ENCODE measurements around the gene WDFY2. TPM values are rescaled to one million over a fixed set of nuclear protein-coding genes. Genes with fewer than 3 reads are reported as not detected.

Gene WDFY2
- total and polyA plus RNA-seq, 5 experiments from 2014 or later, result 3.8 to 24.8 (median 4.4) TPM

DNA sequence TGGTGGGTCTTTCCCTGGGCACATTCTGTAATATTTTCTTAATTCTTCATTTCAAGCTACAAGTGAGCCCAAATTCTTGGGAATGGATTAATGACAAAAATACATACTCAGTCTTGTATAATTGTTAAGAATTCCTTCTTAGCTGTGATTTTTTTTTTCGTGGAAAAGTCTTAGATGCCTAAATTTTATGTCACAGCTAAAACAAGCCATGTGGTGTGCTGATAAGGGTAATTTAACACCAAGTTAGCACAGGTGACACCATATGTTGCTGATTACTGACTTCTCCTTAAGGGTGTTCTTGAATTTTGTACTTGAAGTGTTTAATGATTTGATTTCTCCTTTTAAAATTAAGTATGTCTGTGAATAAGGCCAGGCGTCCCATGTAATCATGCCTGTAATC, 29.3 kb downstream of the WDFY2 start:
- Mint-ChIP-seq H3K27me3 (no peaks in the 10 kb centered on the region), H3K9me3 (no peaks in the 10 kb centered on the region), H3K4me1 (peaks cover 6 to 52% (median 17%) of the 10 kb centered on the region in 4 donors), H3K36me3 (peaks cover 0 to 2% (median 0%) of the 10 kb centered on the region in 3 donors), H3K27ac (peak overlapping the region in 5 of 10 donors; percentile 40 to 97 (median 70)), H3K4me3 (peak overlapping the region in 1 of 10 donors; percentile 4)
- POLR2A ChIA-PET, result interaction anchor here (2.6 kb wide), 1 partner anchor 160 kb away, joined by 25 read pairs; the partner anchor contains the start of gene INTS6
- ATAC-seq (no peak), DNase-seq (no peak)

DNA sequence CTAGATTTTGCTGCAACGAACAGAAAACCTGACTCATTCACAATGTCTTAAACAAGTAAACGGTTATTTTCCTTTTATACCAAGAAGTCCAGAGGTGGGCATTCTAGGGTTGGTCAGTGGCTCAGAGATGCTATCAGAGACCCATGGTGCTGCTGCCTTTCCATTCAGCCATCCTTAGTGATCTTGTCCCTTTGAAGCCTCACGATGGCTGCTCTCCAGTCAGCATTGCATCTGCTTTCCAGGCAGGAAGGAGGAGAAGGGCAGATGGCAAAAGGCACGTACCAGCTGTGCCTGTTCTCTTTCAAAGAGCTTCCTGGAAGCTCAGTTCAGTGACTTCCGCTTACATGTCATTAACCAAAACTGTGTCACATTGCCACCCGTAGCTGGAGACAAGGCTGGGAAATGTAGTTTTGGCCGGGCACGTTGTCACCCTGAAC, 30.1 kb downstream of the WDFY2 start:
- ATAC-seq (peak; percentile 93 to 98), DNase-seq (peak in 9 of 10 donors; percentile 7 to 67 (median 44))
- no peaks in the 10 kb centered on the region for H3K9me3 Mint-ChIP-seq
- H3K27ac Mint-ChIP-seq, result peak overlapping the region; percentile 68 to 97 (median 94)
- H3K4me1 Mint-ChIP-seq, result peaks cover 6 to 47% (median 19%) of the 10 kb centered on the region in 4 donors
- POLR2A ChIA-PET, result interaction anchor here (1.2 to 2.6 kb wide), 3 partner anchors 13 to 161 kb away, joined by 3 to 25 read pairs (median 3); partner anchors contain the start of gene INTS6
- peaks cover 0 to 2% (median 0%) of the 10 kb centered on the region in 3 donors for H3K36me3 Mint-ChIP-seq
- H3K4me3 Mint-ChIP-seq, result peak overlapping the region; percentile 67 to 91 (median 84)
- H3K27me3 Mint-ChIP-seq, result no peaks in the 10 kb centered on the region

DNA sequence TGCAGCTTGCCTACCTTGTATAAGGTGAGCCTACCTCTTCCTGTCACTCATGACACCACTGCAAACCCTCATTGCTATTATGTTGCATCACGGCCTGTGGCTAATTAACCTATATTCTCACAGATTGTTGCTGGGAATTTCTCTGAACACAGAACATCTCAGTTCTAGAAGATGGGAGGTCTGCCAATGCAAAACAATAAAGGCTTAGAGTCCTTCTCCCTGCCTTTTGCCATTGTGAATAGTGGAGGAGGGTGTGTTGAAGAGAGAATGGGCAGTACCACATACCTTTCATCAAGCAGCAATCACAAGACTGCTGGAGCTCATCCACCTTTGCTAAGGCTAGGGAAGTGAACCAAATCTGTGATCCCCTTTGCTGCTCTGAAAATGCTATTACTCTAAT, 34.4 kb downstream of the WDFY2 start:
- Mint-ChIP-seq H3K4me3 (no peak overlapping the region), H3K27me3 (no peaks in the 10 kb centered on the region), H3K9me3 (no peaks in the 10 kb centered on the region), H3K27ac (no peak overlapping the region), H3K36me3 (peaks cover 0 to 3% (median 2%) of the 10 kb centered on the region in 3 donors), H3K4me1 (peaks cover 16 to 42% (median 35%) of the 10 kb centered on the region in 4 donors)
- DNase-seq, result no peak
- ATAC-seq, result no peak
- POLR2A ChIA-PET, result interaction anchor here (1.2 kb wide), 1 partner anchor 16 kb away, joined by 4 read pairs; no protein-coding TSS in a partner anchor

DNA sequence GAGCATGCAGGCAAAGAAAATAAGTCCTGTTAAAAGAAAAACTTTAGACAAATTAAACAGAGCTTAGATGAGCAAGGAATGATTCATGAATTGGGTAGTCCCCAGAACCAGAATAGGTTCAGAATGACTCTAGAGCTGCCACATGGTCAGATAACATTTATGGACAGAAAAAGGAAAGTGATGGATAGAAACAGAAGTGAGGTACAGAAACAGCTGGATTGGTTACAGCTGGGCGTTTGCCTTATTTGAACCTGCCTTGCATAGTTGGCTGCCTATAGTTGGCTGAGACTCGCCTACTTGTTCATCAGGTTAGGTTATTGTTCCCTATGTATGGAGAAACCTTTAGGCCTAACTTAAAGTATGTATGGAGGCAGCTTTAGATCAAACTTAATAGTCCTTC, 35.4 kb downstream of the WDFY2 start:
- peaks cover 19 to 41% (median 36%) of the 10 kb centered on the region in 4 donors for H3K4me1 Mint-ChIP-seq
- H3K9me3 Mint-ChIP-seq, result no peaks in the 10 kb centered on the region
- ATAC-seq, result no peak
- H3K4me3 Mint-ChIP-seq, result no peak overlapping the region
- H3K27ac Mint-ChIP-seq, result peak overlapping the region in 1 of 10 donors; percentile 21
- POLR2A ChIA-PET, result no interaction called here
- no peaks in the 10 kb centered on the region for H3K27me3 Mint-ChIP-seq
- DNase-seq, result no peak
- H3K36me3 Mint-ChIP-seq, result peaks cover 0 to 3% (median 2%) of the 10 kb centered on the region in 3 donors

DNA sequence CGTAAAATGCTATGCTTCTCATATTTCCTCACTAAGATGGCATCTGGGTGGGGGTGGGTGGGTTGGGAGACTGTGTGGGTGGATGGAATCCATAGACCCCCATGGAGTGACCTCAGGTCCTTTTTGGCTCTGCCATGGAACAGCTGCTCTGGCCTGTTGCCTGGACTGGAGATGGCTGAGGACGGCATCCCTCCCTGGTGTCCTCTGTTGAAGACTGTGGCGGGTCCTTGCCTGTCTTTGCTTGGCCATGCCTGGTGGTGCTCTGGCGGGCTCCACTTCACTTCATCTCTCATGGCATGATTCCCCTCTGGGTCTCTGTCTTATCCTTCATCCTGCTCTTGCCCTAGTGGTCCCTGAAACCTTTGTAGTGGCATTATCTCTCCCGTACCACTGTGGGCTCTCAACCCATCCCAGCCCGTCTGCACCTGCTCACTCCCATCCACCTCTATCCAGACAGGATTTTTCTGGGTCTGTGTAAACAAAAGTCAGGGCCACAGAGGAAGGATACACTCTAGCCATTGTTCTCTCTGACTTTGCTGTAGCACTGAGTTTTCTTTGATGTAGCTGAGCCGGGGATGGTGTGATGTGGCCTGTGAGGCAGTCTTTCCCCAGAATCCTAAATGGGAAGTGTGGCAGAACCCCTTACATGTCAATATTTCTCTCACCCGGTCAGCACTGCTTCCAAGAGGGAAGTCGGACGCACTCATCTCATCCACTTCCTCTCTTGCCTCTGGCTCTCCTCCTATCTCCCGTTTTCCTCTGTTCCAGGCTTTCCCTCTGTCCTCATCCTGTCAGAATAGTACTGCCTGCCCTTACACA, 36.1 kb downstream of the WDFY2 start:
- peaks cover 0 to 3% (median 2%) of the 10 kb centered on the region in 3 donors for H3K36me3 Mint-ChIP-seq
- no peak overlapping the region for H3K4me3 Mint-ChIP-seq

DNA sequence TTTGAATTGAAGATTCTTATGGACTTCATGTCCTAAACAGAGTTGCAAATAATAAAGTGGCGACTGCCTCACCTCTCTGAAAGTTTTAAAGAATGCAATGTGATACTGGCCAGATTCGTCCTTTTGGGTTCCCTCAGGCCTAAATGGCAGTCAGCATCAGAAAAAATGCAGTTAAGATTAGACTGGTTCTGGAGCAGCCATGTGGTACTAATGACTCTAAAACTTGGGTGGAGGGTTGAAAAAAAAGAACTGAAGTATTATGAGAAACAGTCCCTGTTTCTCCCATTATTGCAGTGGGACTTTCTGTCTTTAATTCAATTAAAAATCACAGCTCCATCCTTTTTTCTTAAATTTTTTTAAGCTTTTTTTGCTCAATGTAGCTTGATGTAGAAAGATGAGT, 37.3 kb downstream of the WDFY2 start:
- Mint-ChIP-seq H3K4me1 (peaks cover 21 to 51% (median 39%) of the 10 kb centered on the region in 4 donors), H3K4me3 (no peak overlapping the region), H3K27ac (no peak overlapping the region), H3K36me3 (peaks cover 0 to 3% (median 2%) of the 10 kb centered on the region in 3 donors), H3K9me3 (no peaks in the 10 kb centered on the region), H3K27me3 (no peaks in the 10 kb centered on the region)
- DNase-seq (no peak), ATAC-seq (no peak)
- POLR2A ChIA-PET, result no interaction called here

More for the DNA sequence above, 36.1 kb downstream of the WDFY2 start:
- peak overlapping the region in 3 of 10 donors; percentile 10 to 44 (median 43) for H3K27ac Mint-ChIP-seq
- no peak for ATAC-seq
- H3K4me1 Mint-ChIP-seq, result peaks cover 21 to 42% (median 37%) of the 10 kb centered on the region in 4 donors
- no peaks in the 10 kb centered on the region for H3K27me3 Mint-ChIP-seq
- DNase-seq, result no peak
- POLR2A ChIA-PET, result no interaction called here
- H3K9me3 Mint-ChIP-seq, result no peaks in the 10 kb centered on the region

DNA sequence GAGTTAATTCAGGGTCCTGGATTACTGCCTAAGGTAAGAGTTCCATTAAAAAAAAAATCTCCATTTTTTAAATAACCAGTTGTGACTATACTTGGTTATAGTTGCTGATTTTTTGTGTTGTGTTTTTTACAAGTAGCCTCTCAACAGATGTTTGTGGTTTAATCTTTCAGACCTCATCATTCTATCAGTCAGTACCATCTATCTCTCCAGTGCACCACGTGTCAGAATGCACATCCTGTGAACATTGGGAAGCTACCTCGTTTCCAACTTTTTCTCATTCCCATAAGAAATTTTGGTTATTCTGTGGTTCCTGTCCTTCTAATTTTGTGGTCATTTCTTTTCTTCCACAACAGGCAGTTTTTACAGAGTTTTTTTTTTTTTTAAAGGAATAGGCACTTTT, 39.2 kb downstream of the WDFY2 start:
- H3K27ac Mint-ChIP-seq, result peak overlapping the region in 1 of 10 donors; percentile 19
- no peak overlapping the region for H3K4me3 Mint-ChIP-seq
- peaks cover 19 to 57% (median 41%) of the 10 kb centered on the region in 4 donors for H3K4me1 Mint-ChIP-seq

DNA sequence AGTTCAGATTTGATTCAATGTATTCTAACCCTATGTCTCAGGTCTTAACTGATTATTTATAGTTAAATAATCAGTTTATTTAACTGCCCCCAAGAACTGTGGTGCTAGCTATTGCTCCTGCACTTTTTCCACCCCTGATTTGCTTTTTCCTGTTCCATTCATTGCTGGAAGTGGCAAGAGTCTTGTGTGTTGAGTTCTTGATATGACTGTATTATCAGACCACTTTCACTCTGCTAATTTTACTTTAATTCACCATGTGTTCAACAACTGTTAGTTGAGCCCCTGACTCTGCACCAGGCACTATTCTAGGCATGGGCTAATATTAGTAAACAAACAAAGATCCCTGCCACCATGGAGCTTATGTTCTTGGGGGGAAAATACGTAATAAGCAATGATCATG, 39.9 kb downstream of the WDFY2 start:
- Mint-ChIP-seq H3K9me3 (no peaks in the 10 kb centered on the region), H3K4me1 (peaks cover 24 to 65% (median 47%) of the 10 kb centered on the region in 4 donors), H3K27ac (peak overlapping the region in 1 of 10 donors; percentile 6), H3K4me3 (no peak overlapping the region), H3K36me3 (peaks cover 0 to 3% (median 2%) of the 10 kb centered on the region in 3 donors), H3K27me3 (no peaks in the 10 kb centered on the region)
- DNase-seq, result no peak
- ATAC-seq, result no peak
- POLR2A ChIA-PET, result interaction anchor here (0.9 to 1.1 kb wide), 2 partner anchors 37 to 171 kb away, joined by 3 read pairs; partner anchors contain the start of gene INTS6

More for the DNA sequence above, 39.2 kb downstream of the WDFY2 start:
- ATAC-seq (no peak), DNase-seq (no peak)
- POLR2A ChIA-PET, result interaction anchor here (0.9 to 1.1 kb wide), 2 partner anchors 38 to 171 kb away, joined by 3 read pairs; partner anchors contain the start of gene INTS6
- Mint-ChIP-seq H3K27me3 (no peaks in the 10 kb centered on the region), H3K36me3 (peaks cover 0 to 3% (median 2%) of the 10 kb centered on the region in 3 donors), H3K9me3 (no peaks in the 10 kb centered on the region)

DNA sequence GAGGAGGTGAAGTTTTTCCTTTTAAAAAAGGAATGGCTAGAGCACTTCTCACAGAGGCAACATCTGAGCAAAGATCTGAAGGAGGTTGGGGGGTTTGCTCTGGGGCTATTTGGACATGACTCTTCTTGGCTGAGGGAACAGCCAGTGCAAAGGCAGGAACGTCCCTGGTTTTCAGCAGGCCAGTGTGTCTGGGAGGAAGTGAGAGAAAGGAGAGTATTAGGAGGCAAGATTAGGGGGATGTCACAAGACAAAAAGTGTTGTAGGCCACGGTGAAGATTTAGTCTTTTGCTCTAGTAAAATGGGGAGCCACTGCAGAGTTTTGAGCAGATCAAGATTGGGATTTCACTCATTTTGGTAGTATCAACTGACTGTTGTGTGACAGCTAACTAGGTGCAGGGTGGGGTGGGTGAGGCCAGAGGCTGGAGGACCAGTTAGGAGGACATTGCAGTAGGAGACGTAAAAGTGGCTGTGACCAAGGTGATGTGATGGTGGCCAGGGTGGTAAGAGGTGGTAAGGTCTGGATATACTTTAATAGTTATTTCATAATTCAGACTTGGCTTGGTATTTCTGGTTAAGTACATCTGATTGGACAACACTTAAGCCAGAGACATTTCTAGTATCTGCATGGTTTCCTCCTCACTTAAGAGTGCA, 40.6 kb downstream of the WDFY2 start:
- no peaks in the 10 kb centered on the region for H3K27me3 Mint-ChIP-seq
- ATAC-seq, result no peak
- H3K4me3 Mint-ChIP-seq, result no peak overlapping the region
- peaks cover 24 to 71% (median 50%) of the 10 kb centered on the region in 4 donors for H3K4me1 Mint-ChIP-seq
- H3K36me3 Mint-ChIP-seq, result peaks cover 0 to 3% (median 2%) of the 10 kb centered on the region in 3 donors
- no peak for DNase-seq
- POLR2A ChIA-PET, result interaction anchor here (0.7 kb wide), 1 partner anchor 31 kb away, joined by 4 read pairs; no protein-coding TSS in a partner anchor
- peak overlapping the region in 3 of 10 donors; percentile 6 to 58 (median 37) for H3K27ac Mint-ChIP-seq
- no peaks in the 10 kb centered on the region for H3K9me3 Mint-ChIP-seq

DNA sequence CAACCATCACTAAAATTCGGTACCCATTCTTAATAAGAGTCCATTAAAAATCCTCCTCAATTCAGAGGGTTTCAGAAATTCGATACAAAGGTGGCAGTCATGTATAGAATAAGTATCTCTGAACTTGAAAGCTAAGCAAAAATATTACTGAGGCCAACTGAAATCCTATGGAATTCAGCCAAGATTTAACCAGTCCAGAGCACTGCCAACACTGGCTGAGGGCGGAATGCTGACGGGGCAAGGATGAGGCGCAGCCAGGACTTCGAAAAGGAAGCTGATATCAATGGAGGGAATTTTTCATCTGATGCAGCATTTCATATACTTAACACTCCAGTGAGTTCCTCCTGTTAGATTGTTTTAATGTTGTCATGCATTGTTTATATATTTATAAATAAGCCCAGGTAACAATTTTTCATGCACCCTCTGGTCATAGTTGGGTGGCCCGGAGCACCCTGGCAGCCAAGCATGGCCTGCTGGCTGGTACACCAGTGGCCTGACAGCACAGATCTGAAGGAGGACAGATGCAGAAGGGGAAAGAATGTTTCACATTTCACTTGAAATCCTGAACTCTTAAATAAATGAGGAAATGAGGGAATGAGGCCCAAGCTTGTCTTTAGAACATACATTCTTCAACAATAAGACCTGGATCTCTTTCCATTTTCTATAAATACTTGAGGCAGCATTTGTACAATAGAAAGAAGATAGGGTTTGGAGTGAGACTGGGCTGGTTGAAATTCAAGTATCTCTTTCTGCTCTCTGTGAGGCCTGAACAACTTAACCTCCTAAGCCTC, 41.5 kb downstream of the WDFY2 start:
- H3K4me3 Mint-ChIP-seq, result no peak overlapping the region
- H3K36me3 Mint-ChIP-seq, result peaks cover 0 to 3% (median 2%) of the 10 kb centered on the region in 3 donors
- POLR2A ChIA-PET, result interaction anchor here (0.7 kb wide), 1 partner anchor 30 kb away, joined by 4 read pairs; no protein-coding TSS in a partner anchor
- H3K27ac Mint-ChIP-seq, result peak overlapping the region in 4 of 10 donors; percentile 23 to 43 (median 33)
- ATAC-seq (no peak), DNase-seq (no peak)
- peaks cover 19 to 72% (median 52%) of the 10 kb centered on the region in 4 donors for H3K4me1 Mint-ChIP-seq
- H3K27me3 Mint-ChIP-seq, result no peaks in the 10 kb centered on the region
- H3K9me3 Mint-ChIP-seq, result no peaks in the 10 kb centered on the region

DNA sequence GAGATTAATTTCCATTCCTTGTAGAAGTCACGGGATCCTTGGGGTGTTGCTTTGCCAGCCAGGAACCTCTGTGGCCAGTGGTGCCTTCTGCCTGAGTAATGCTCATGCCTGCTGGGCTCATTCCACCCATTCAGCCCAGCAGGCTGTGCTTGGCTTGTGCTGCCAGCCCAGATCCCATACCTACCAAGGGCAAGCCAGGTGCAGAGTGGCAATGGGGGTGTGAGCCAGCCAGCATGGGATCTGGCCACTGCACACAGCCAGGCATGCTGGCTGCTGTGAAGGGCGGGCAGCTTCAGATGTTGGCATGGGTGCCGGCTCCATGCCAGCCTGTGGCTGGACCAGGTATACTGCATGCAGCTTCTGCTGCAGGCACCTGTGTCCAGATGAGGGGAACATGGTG, 42.5 kb downstream of the WDFY2 start:
- peaks cover 0 to 3% (median 2%) of the 10 kb centered on the region in 3 donors for H3K36me3 Mint-ChIP-seq
- POLR2A ChIA-PET, result no interaction called here
- no peaks in the 10 kb centered on the region for H3K27me3 Mint-ChIP-seq
- DNase-seq, result no peak
- no peaks in the 10 kb centered on the region for H3K9me3 Mint-ChIP-seq
- H3K27ac Mint-ChIP-seq, result peak overlapping the region in 2 of 10 donors; percentile 37 to 38
- no peak for ATAC-seq
- H3K4me3 Mint-ChIP-seq, result no peak overlapping the region
- peaks cover 17 to 69% (median 53%) of the 10 kb centered on the region in 4 donors for H3K4me1 Mint-ChIP-seq
